Hepatocyte (in vitro differentiated cells): ENCODE results near the gene PGP.

Source experiments
- CTCF ChIP-seq: fragments of 200-600 bp; sonication (generic); IDR thresholded peaks from 2 replicates; pipeline ENCODE4 v1.5.1; 2016; ENCODE audit warnings: antibody characterized with exemption, mild to moderate bottlenecking; ENCODE audit not compliant: poor library complexity
- EZH2 ChIP-seq: fragments of 200-600 bp; sonication (generic); IDR thresholded peaks from 2 replicates; pipeline ENCODE4 v1.6.1; 2016; ENCODE audit warnings: antibody characterized with exemption, mild to moderate bottlenecking, borderline replicate concordance
- EZH2phosphoT487 ChIP-seq: fragments of 200-600 bp; sonication (generic); IDR thresholded peaks from one replicate; pipeline ENCODE4 v1.6.1; 2018; ENCODE audit warnings: antibody characterized with exemption, mild to moderate bottlenecking, low read depth, moderate library complexity; ENCODE audit not compliant: unreplicated experiment, severe bottlenecking

- no peak for TF ChIP-seq CTCF
- TF ChIP-seq EZH2: no peak
- no peak for TF ChIP-seq EZH2phosphoT487
These were observed 12.3 kb upstream of the PGP start for GRCh38 chr16:2226918-2227317.
